Colonic mucosa (tissue), 4 donors: Measurements from ENCODE around the gene SREBF1. TPM values are rescaled to one million over a fixed set of nuclear protein-coding genes. Genes with fewer than 3 reads are reported as not detected.

Experiments
- DNase-seq: peaks from one replicate; pipeline ENCODE4 v3.0.0-alpha.2; 2020
- H3K27ac ChIP-seq: fragments of 200-600 bp; one replicate; pipeline ENCODE4 v1.8.0; 2021
- H3K27me3 ChIP-seq: fragments of 200-600 bp; one replicate; pipeline ENCODE4 v1.8.0; 2021
- H3K36me3 ChIP-seq: fragments of 200-600 bp; one replicate; pipeline ENCODE4 v1.8.0; 2021
- H3K4me1 ChIP-seq: fragments of 200-600 bp; one replicate; pipeline ENCODE4 v1.8.0; 2021; ENCODE audit warnings: mild to moderate bottlenecking
- H3K4me3 ChIP-seq: fragments of 200-600 bp; one replicate; pipeline ENCODE4 v1.8.0; 2021
- H3K9ac ChIP-seq, 2 donors: one replicate each; pipeline ENCODE4 v1.7.0; 2013; ENCODE audit warnings: control low read depth in 2 of 2, low read depth in 2 of 2, low read length in 2 of 2
- H3K9me3 ChIP-seq: fragments of 200-600 bp; one replicate; pipeline ENCODE4 v1.8.0; 2021
- CTCF ChIP-seq: fragments of 200-600 bp; IDR thresholded peaks from one replicate; pipeline ENCODE4 v1.8.0; 2022; ENCODE audit warnings: antibody characterized with exemption, mild to moderate bottlenecking
- intact Hi-C: fragments of 100-400 bp; cut with DNase I; formaldehyde crosslinking; loops from one replicate; pipeline ENCODE4 v1.14.1; 2022
- total RNA-seq, 2 donors: library from RNA; stranded (reverse); fragmentation: NEBNext Ultra II Directional in 1 of 2; extraction: Animal tissue kit (Norgen Biotek cat#: 25700) in 1 of 2; gene quantifications; one replicate each; pipeline ENCODE4 v1.2.1, GENCODE V29; 2021
- donor health status: healthy.
- donor health status: DM: no; HTN: no; CAD: no.
- donor health status: DM: no; HTN: no; CAD: no.

Gene SREBF1
- total RNA-seq, 2 donors from 2014 or later, result 170 to 174 TPM

- intact Hi-C loops, result no loop called here
- Histone ChIP-seq H3K9me3 (no peaks in the 10 kb centered on the region), H3K27ac (no peak overlapping the region), H3K9ac (peak overlapping the region in 1 of 2 donors; percentile 24), H3K36me3 (no peaks in the 10 kb centered on the region), H3K4me3 (no peak overlapping the region), H3K27me3 (no peaks in the 10 kb centered on the region), H3K4me1 (peaks cover 6% of the 10 kb centered on the region)
- TF ChIP-seq CTCF, result no peak
- DNase-seq, result no peak
Measured at GRCh38 chr17:17771498-17772201, 65.1 kb downstream of the SREBF1 start.

- Histone ChIP-seq H3K9me3 (no peaks in the 10 kb centered on the region), H3K9ac (no peak overlapping the region), H3K4me3 (no peak overlapping the region), H3K4me1 (peaks cover 6% of the 10 kb centered on the region), H3K27ac (no peak overlapping the region), H3K36me3 (no peaks in the 10 kb centered on the region), H3K27me3 (no peaks in the 10 kb centered on the region)
- TF ChIP-seq CTCF, result no peak
- DNase-seq, result no peak
- intact Hi-C loops, result no loop called here
Measured at GRCh38 chr17:17770632-17771044, 66.1 kb downstream of the SREBF1 start.

- Histone ChIP-seq H3K36me3 (no peaks in the 10 kb centered on the region), H3K27ac (no peak overlapping the region), H3K4me3 (no peak overlapping the region), H3K4me1 (peaks cover 6% of the 10 kb centered on the region), H3K9ac (no peak overlapping the region), H3K9me3 (no peaks in the 10 kb centered on the region), H3K27me3 (no peaks in the 10 kb centered on the region)
- no peak for DNase-seq
- intact Hi-C loops, result no loop called here
- TF ChIP-seq CTCF, result no peak
Measured at GRCh38 chr17:17769869-17770631, 66.7 kb downstream of the SREBF1 start.

- Histone ChIP-seq H3K36me3 (no peaks in the 10 kb centered on the region), H3K9ac (no peak overlapping the region), H3K9me3 (no peaks in the 10 kb centered on the region), H3K27me3 (no peaks in the 10 kb centered on the region), H3K4me1 (no peaks in the 10 kb centered on the region), H3K27ac (no peak overlapping the region), H3K4me3 (no peak overlapping the region)
- TF ChIP-seq CTCF, result no peak
- no peak for DNase-seq
- intact Hi-C loops, result no loop called here
Measured at GRCh38 chr17:17768424-17769088, 68.2 kb downstream of the SREBF1 start.

- no peak overlapping the region for H3K27ac ChIP-seq
- TF ChIP-seq CTCF, result no peak
Measured at GRCh38 chr17:17767887-17768418, 68.8 kb downstream of the SREBF1 start.

More at GRCh38 chr17:17767887-17768418, 68.8 kb downstream of the SREBF1 start:
- H3K4me1 ChIP-seq, result no peaks in the 10 kb centered on the region
- no peak overlapping the region for H3K4me3 ChIP-seq
- H3K9ac ChIP-seq, result no peak overlapping the region
- no peaks in the 10 kb centered on the region for H3K27me3 ChIP-seq
- intact Hi-C loops, result no loop called here
- no peak for DNase-seq
- no peaks in the 10 kb centered on the region for H3K36me3 ChIP-seq
- no peaks in the 10 kb centered on the region for H3K9me3 ChIP-seq
